Lung (tissue), 12 donors: ENCODE measurements around the gene MALAT1. TPM values are rescaled to one million over a fixed set of nuclear protein-coding genes. Genes with fewer than 3 reads are reported as not detected.
A peak's percentile ranks its signal among the peaks of the same experiment; 100 is the strongest.

ENCODE experiments used
- ATAC-seq: fragments of 200-7000 bp; cut with Tn5 transposase; one replicate; pipeline ENCODE4 v1.9.1; 2020; ENCODE audit warnings: moderate number of reproducible peaks; ENCODE audit not compliant: insufficient read depth, low FRiP score
- DNase-seq, 3 donors: peaks; one replicate each; pipeline ENCODE4 v3.0.0-alpha.2; 2013 to 2017
- H3K27ac ChIP-seq, 2 donors: one replicate each; pipeline ENCODE4 v1.5.1; 2013; ENCODE audit warnings: mild to moderate bottlenecking in 2 of 2, moderate library complexity in 2 of 2, control low read depth in 1 of 2, inconsistent platforms in 1 of 2, low read depth in 1 of 2, low read length in 1 of 2
- H3K27me3 ChIP-seq, 3 donors: one replicate each; pipeline ENCODE4 v1.5.1; 2013; ENCODE audit warnings: low read length in 2 of 3; ENCODE audit not compliant: control insufficient read depth in 3 of 3, insufficient read depth in 3 of 3
- H3K36me3 ChIP-seq, 4 donors: one replicate each; pipeline ENCODE4 v1.5.1; 2013; ENCODE audit warnings: low read length in 4 of 4, mild to moderate bottlenecking in 1 of 4, moderate library complexity in 1 of 4; ENCODE audit not compliant: control insufficient read depth in 4 of 4, insufficient read depth in 4 of 4
- H3K4me1 ChIP-seq, 5 donors: one replicate each; pipeline ENCODE4 v1.5.1; 2013; ENCODE audit warnings: low read length in 5 of 5, mild to moderate bottlenecking in 2 of 5, moderate library complexity in 1 of 5; ENCODE audit not compliant: control insufficient read depth in 5 of 5, insufficient read depth in 5 of 5
- H3K4me3 ChIP-seq: one replicate; pipeline ENCODE4 v1.5.1; 2013; ENCODE audit warnings: mild to moderate bottlenecking, control low read depth, moderate library complexity
- H3K9ac ChIP-seq, 2 donors: one replicate each; pipeline ENCODE4 v1.5.1; 2013; ENCODE audit warnings: low read length in 2 of 2, control low read depth in 1 of 2; ENCODE audit not compliant: insufficient read depth in 1 of 2
- H3K9me3 ChIP-seq, 4 donors: one replicate each; pipeline ENCODE4 v1.5.1; 2013; ENCODE audit warnings: low read length in 3 of 4, mild to moderate bottlenecking in 1 of 4, moderate library complexity in 1 of 4; ENCODE audit not compliant: control insufficient read depth in 4 of 4, insufficient read depth in 3 of 4
- CTCF ChIP-seq: IDR thresholded peaks from 2 replicates; pipeline ENCODE4 v1.5.1; 2012; ENCODE audit warnings: mild to moderate bottlenecking; ENCODE audit errors: control extremely low read depth, extremely low read depth
- WGBS, 2 donors: extraction: QIAGEN DNeasy Blood & Tissue Kit; methylation state at CpG; one replicate each; pipeline ENCODE4 v1.1.7; 2013; 5-methylcytosine and 5-hydroxymethylcytosine counted together
- polyA plus RNA-seq, 2 donors: library from polyadenylated mRNA; stranded (reverse); fragments of 200-250 nt; gene quantifications; one replicate each; pipeline ENCODE4 v1.2.1, GENCODE V29; 2013
- total RNA-seq, 2 donors: library from RNA; depleted of rRNA in 1 of 2; stranded (reverse); fragments of >200 nt in 1 of 2; gene quantifications; one replicate each; pipeline ENCODE4 v1.2.1, GENCODE V29; 2014 to 2021
- donor health status: control.
- donor health status: control.
- donor health status: Bipolar disorder and iron deficiency.
- donor health status: healthy.
- donor health status: DM: yes; HTN: yes; CAD: no.

Gene MALAT1
- total and polyA plus RNA-seq, 4 donors = 125 to 48,332 (median 6,799) TPM

GRCh38 chr11:65499713-65500386, 1.0 kb downstream of the MALAT1 start:
- Histone ChIP-seq H3K9me3 (peaks cover 0 to 3% (median 0%) of the 10 kb centered on the region in 4 donors), H3K4me1 (peaks cover 3 to 32% (median 9%) of the 10 kb centered on the region in 5 donors), H3K36me3 (peaks cover 6 to 58% (median 29%) of the 10 kb centered on the region in 4 donors), H3K4me3 (peak overlapping the region; percentile 88), H3K9ac (peak overlapping the region; percentile 100), H3K27me3 (no peaks in the 10 kb centered on the region), H3K27ac (peak overlapping the region; percentile 96 to 100)
- DNase-seq (peak in 1 of 3 donors; percentile 82), ATAC-seq (no peak)
- TF ChIP-seq CTCF = no peak
- WGBS, 2 donors = 0 to 1% methylated on average over 3 of the region's 3 CpGs

DNA sequence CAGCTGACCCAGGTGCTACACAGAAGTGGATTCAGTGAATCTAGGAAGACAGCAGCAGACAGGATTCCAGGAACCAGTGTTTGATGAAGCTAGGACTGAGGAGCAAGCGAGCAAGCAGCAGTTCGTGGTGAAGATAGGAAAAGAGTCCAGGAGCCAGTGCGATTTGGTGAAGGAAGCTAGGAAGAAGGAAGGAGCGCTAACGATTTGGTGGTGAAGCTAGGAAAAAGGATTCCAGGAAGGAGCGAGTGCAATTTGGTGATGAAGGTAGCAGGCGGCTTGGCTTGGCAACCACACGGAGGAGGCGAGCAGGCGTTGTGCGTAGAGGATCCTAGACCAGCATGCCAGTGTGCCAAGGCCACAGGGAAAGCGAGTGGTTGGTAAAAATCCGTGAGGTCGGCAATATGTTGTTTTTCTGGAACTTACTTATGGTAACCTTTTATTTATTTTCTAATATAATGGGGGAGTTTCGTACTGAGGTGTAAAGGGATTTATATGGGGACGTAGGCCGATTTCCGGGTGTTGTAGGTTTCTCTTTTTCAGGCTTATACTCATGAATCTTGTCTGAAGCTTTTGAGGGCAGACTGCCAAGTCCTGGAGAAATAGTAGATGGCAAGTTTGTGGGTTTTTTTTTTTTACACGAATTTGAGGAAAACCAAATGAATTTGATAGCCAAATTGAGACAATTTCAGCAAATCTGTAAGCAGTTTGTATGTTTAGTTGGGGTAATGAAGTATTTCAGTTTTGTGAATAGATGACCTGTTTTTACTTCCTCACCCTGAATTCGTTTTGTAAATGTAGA, 1.7 kb downstream of the MALAT1 start:
- DNase-seq (peak; percentile 66 to 89 (median 71)), ATAC-seq (no peak)
- peaks cover 12 to 65% (median 37%) of the 10 kb centered on the region in 4 donors for H3K36me3 ChIP-seq
- H3K9me3 ChIP-seq = peaks cover 0 to 3% (median 0%) of the 10 kb centered on the region in 4 donors
- WGBS, 2 donors = 0 to 1% methylated on average over 20 of the region's 20 CpGs
- peaks cover 0 to 39% (median 16%) of the 10 kb centered on the region in 5 donors for H3K4me1 ChIP-seq
- peak overlapping the region; percentile 100 for H3K9ac ChIP-seq
- no peak for TF ChIP-seq CTCF
- peak overlapping the region; percentile 96 to 100 for H3K27ac ChIP-seq
- peak overlapping the region; percentile 88 for H3K4me3 ChIP-seq
- no peaks in the 10 kb centered on the region for H3K27me3 ChIP-seq

- peaks cover 12 to 68% (median 42%) of the 10 kb centered on the region in 4 donors for H3K36me3 ChIP-seq
- no peak for ATAC-seq
- no peaks in the 10 kb centered on the region for H3K27me3 ChIP-seq
- 0% methylated on average over 2 of the region's 2 CpGs for WGBS, 2 donors
- H3K4me1 ChIP-seq = peaks cover 0 to 39% (median 20%) of the 10 kb centered on the region in 5 donors
- TF ChIP-seq CTCF = no peak
- H3K27ac ChIP-seq = peak overlapping the region in 1 of 2 donors; percentile 96
- peak overlapping the region; percentile 88 for H3K4me3 ChIP-seq
- no peak for DNase-seq
- peaks cover 0 to 3% (median 0%) of the 10 kb centered on the region in 4 donors for H3K9me3 ChIP-seq
- H3K9ac ChIP-seq = peak overlapping the region; percentile 100
Measured at GRCh38 chr11:65501186-65501471, 2.3 kb downstream of the MALAT1 start.
